ENCODE data around the gene ADGRV1.
A peak's percentile ranks its signal among the peaks of the same experiment; 100 is the strongest.

GRCh38 chr5:91151947-91152346 is 593.4 kb downstream of the ADGRV1 start:
- TF ChIP-seq POLR2AphosphoS5 (IDR thresholded peaks at IDR 0.05) (peak; percentile 50), CTCF (IDR thresholded peaks at IDR 0.05) (no peak)

Data from prostate gland (tissue), 2 donors.